Esophagus muscularis mucosa (tissue), 3 donors: Measurements from ENCODE around the gene TELO2.

Experiments used
- POLR2AphosphoS5 ChIP-seq, 2 donors: sonication (generic); formaldehyde crosslinking; IDR thresholded peaks; one replicate each; pipeline ENCODE4 v1.6.1; 2017; ENCODE audit warnings: antibody characterized with exemption in 2 of 2
- TF ChIP-seq, protein P1 (sequence below), 3 experiments: fragments of 200-600 bp in 2 of 3; fragments of 450-650 bp in 1 of 3; sonication (generic) in 2 of 3; IDR thresholded peaks; one replicate each; pipeline ENCODE4 v1.5.1; 2017 to 2019; ENCODE audit warnings: antibody characterized with exemption in 3 of 3, mild to moderate bottlenecking in 2 of 3, moderate library complexity in 1 of 3

DNA sequence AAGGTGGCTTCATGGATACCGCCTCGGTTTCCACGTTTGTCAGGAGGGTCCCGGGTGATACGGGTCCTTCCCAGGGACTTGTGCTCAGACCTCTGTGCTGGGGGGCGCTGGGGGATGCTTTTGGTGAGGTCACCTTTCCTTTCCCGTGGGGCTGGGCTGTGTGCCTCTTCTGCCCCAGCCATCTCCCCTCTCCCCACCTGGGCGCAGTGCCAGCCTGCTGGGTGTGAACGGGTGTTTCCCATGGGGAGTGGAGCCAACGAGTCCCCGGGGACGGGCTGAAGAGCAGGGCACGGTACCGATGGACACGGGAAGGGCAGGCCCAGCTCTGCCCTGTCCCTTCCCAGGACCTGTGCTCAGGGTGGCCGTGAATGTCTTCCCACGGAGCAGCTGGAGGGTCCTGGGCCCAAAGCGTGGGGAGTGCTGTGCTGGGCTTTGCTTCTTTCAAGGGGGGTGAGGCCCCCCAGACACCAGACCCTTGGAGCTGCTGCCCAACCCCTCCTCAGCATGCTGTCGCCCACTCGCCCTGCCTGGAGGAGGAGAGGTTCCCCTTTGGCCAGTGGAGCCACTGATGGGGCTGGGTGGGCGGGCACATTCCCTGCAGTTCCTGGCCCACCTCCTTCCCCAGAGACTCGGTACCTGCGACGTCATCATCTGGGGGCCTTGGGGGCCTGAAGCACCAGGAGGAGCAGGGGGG lies 15.5 kb downstream of the TELO2 start:
- TF ChIP-seq, protein P1, sequence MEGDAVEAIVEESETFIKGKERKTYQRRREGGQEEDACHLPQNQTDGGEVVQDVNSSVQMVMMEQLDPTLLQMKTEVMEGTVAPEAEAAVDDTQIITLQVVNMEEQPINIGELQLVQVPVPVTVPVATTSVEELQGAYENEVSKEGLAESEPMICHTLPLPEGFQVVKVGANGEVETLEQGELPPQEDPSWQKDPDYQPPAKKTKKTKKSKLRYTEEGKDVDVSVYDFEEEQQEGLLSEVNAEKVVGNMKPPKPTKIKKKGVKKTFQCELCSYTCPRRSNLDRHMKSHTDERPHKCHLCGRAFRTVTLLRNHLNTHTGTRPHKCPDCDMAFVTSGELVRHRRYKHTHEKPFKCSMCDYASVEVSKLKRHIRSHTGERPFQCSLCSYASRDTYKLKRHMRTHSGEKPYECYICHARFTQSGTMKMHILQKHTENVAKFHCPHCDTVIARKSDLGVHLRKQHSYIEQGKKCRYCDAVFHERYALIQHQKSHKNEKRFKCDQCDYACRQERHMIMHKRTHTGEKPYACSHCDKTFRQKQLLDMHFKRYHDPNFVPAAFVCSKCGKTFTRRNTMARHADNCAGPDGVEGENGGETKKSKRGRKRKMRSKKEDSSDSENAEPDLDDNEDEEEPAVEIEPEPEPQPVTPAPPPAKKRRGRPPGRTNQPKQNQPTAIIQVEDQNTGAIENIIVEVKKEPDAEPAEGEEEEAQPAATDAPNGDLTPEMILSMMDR (IDR thresholded peaks at IDR 0.05): no peak
- no peak for TF ChIP-seq POLR2AphosphoS5 (IDR thresholded peaks at IDR 0.05)
